CD4-positive, alpha-beta T cell (primary cell): ENCODE data around the gene REC114. TPM values are rescaled to one million over a fixed set of nuclear protein-coding genes. Genes with fewer than 3 reads are reported as not detected.

Experiments
- ATAC-seq: fragments of 200-7000 bp; cut with Tn5 transposase; one replicate; pipeline ENCODE4 v1.10.0; 2022; ENCODE audit warnings: mild to moderate bottlenecking; ENCODE audit not compliant: poor library complexity
- CTCF ChIA-PET: fragments of 350-600 bp; sonication (Branson Sonifier 250); formaldehyde crosslinking; loops from one replicate; lab custom pipeline; 2021; ENCODE audit warnings: antibody characterized with exemption, inconsistent platforms; lab: Charles Lee
- POLR2A ChIA-PET: fragments of 350-600 bp; sonication (Branson Sonifier 250); formaldehyde crosslinking; loops from one replicate; lab custom pipeline; 2021; ENCODE audit warnings: antibody characterized with exemption, inconsistent platforms; lab: Charles Lee
- DNase-seq, 14 experiments: peaks; one replicate each; pipeline ENCODE4 v3.0.0-alpha.2; 2013 to 2020; ENCODE audit warnings: mixed read lengths in 2 of 14
- H3K27ac ChIP-seq, 2 donors: one replicate each; pipeline versions ENCODE4 v1.5.1 to v1.7.0; 2013; ENCODE audit warnings: low read length in 2 of 2, low read depth in 1 of 2, mild to moderate bottlenecking in 1 of 2
- H3K27me3 ChIP-seq, 2 experiments: 1 replicate in 1 of 2; 2 replicates in 1 of 2; pipeline versions ENCODE4 v1.6.1 to v1.7.0; 2013; ENCODE audit warnings: low read length in 2 of 2, control low read depth in 1 of 2, mild to moderate bottlenecking in 1 of 2, moderate library complexity in 1 of 2; ENCODE audit not compliant: insufficient read depth in 2 of 2, control insufficient read depth in 1 of 2
- H3K36me3 ChIP-seq: one replicate; pipeline ENCODE4 v1.6.1; 2013; ENCODE audit warnings: low read length, control low read depth; ENCODE audit not compliant: insufficient read depth
- H3K4me1 ChIP-seq: one replicate; pipeline ENCODE4 v1.6.1; 2013; ENCODE audit warnings: low read length, control low read depth; ENCODE audit not compliant: insufficient read depth
- H3K4me3 ChIP-seq: one replicate; pipeline ENCODE4 v1.5.1; 2013; ENCODE audit warnings: mild to moderate bottlenecking, low read length, moderate library complexity
- H3K9me3 ChIP-seq, 2 experiments: 1 replicate in 1 of 2; 2 replicates in 1 of 2; pipeline versions ENCODE4 v1.6.1 to v1.7.0; 2013; ENCODE audit warnings: low read length in 2 of 2, mild to moderate bottlenecking in 2 of 2, control low read depth in 1 of 2, moderate library complexity in 1 of 2; ENCODE audit not compliant: control insufficient read depth in 1 of 2, insufficient read depth in 1 of 2
- H3K27ac Mint-ChIP-seq: one replicate; pipeline ENCODE4 v1.8.0; 2020; ENCODE audit warnings: mixed read lengths
- H3K27me3 Mint-ChIP-seq: one replicate; pipeline ENCODE4 v1.8.0; 2021; ENCODE audit warnings: mixed read lengths
- H3K36me3 Mint-ChIP-seq: one replicate; pipeline ENCODE4 v1.8.0; 2021; ENCODE audit warnings: low read depth, mixed read lengths
- H3K4me1 Mint-ChIP-seq: one replicate; pipeline ENCODE4 v1.8.0; 2021; ENCODE audit warnings: low read depth, mixed read lengths
- H3K4me3 Mint-ChIP-seq: one replicate; pipeline ENCODE4 v1.8.0; 2020; ENCODE audit warnings: mild to moderate bottlenecking, mixed read lengths
- H3K9me3 Mint-ChIP-seq: one replicate; pipeline ENCODE4 v1.8.0; 2020; ENCODE audit warnings: mixed read lengths
- intact Hi-C, 2 experiments: fragments of 100-400 bp; cut with DNase I in 1 of 2; cut with micrococcal nuclease in 1 of 2; formaldehyde crosslinking; loops; one replicate each; pipeline versions ENCODE4 v1.15.1 to v1.9.0; 2023 to 2025; cut with DNase I, micrococcal nuclease
- total RNA-seq, 174 experiments: library from RNA in 2 of 174; stranded (reverse) in 2 of 174; gene quantifications; one replicate each; pipeline ENCODE4 v1.2.3 and lab custom pipeline; 2021 to 2026
- TF ChIP-seq, protein P1 (sequence below): fragments of 200-600 bp; IDR thresholded peaks from one replicate; pipeline ENCODE4 v1.8.0; 2022; ENCODE audit warnings: antibody characterized with exemption, mild to moderate bottlenecking

REC114 gene
- total RNA-seq, 2 experiments from 2014 or later, result not detected

DNA sequence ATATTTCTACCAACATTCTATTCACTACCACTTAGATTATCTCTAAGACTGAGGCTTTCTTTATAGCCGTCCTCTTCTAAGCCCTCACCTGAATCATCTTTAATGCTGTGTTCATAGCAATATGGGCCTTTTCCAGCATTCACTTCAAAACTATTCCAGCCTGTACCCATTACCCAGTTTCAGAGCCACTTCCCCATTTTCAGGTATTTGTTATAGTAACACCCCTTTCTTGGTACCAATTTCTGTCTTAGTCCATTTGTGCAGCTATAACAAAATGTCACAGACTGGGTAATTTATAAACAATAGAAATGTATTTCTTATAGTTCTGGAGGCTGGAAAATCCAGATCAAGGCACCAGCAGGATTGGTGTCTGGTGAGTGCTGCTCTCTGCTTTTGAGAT is 45.7 kb downstream of the REC114 start:
- POLR2A ChIA-PET, result no interaction called here
- intact Hi-C loops, result no loop called here
- ATAC-seq (no peak), DNase-seq (no peak)
- no peaks in the 10 kb centered on the region for H3K4me1 Mint-ChIP-seq
- H3K27me3 ChIP-seq, result no peaks in the 10 kb centered on the region
- no peak overlapping the region for H3K27ac Mint-ChIP-seq
- no peak overlapping the region for H3K4me3 Mint-ChIP-seq
- no peaks in the 10 kb centered on the region for H3K4me1 ChIP-seq
- H3K4me3 ChIP-seq, result no peak overlapping the region
- H3K27me3 Mint-ChIP-seq, result peaks cover 9% of the 10 kb centered on the region
- TF ChIP-seq, protein P1, sequence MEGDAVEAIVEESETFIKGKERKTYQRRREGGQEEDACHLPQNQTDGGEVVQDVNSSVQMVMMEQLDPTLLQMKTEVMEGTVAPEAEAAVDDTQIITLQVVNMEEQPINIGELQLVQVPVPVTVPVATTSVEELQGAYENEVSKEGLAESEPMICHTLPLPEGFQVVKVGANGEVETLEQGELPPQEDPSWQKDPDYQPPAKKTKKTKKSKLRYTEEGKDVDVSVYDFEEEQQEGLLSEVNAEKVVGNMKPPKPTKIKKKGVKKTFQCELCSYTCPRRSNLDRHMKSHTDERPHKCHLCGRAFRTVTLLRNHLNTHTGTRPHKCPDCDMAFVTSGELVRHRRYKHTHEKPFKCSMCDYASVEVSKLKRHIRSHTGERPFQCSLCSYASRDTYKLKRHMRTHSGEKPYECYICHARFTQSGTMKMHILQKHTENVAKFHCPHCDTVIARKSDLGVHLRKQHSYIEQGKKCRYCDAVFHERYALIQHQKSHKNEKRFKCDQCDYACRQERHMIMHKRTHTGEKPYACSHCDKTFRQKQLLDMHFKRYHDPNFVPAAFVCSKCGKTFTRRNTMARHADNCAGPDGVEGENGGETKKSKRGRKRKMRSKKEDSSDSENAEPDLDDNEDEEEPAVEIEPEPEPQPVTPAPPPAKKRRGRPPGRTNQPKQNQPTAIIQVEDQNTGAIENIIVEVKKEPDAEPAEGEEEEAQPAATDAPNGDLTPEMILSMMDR, result no peak
- no peaks in the 10 kb centered on the region for H3K9me3 ChIP-seq
- H3K9me3 Mint-ChIP-seq, result no peaks in the 10 kb centered on the region
- no peaks in the 10 kb centered on the region for H3K36me3 Mint-ChIP-seq
- no peak overlapping the region for H3K27ac ChIP-seq
- CTCF ChIA-PET, result interaction anchor here (0.7 kb wide), 1 partner anchor 16 kb away, joined by 3 read pairs; no protein-coding TSS in a partner anchor
- H3K36me3 ChIP-seq, result no peaks in the 10 kb centered on the region

DNA sequence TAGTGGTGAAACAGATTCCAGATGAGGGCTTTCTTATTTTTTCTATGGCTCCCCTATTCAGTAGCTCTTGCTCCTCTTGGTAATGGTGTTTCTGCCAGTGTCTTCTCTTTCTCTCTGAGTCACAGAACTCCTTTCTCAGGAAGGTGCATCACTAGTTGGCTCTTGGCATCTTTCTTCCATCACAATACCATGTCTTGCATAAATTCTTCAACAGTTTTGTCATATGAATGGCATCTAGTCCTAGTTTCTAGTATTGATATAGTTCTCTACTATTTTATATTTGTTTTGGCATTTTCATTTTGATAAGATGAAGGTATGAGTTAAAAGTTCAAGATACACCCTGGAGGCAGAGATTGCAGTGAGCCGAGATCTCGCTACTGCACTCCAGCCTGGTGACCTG is 51.0 kb downstream of the REC114 start:
- POLR2A ChIA-PET, result no interaction called here
- H3K9me3 ChIP-seq, result no peaks in the 10 kb centered on the region
- H3K4me3 Mint-ChIP-seq, result no peak overlapping the region
- DNase-seq (no peak), ATAC-seq (no peak)
- CTCF ChIA-PET, result no interaction called here
- H3K27ac Mint-ChIP-seq, result no peak overlapping the region
- H3K9me3 Mint-ChIP-seq, result no peaks in the 10 kb centered on the region
- H3K36me3 ChIP-seq, result no peaks in the 10 kb centered on the region
- intact Hi-C loops, result no loop called here
- TF ChIP-seq, protein P1, result no peak
- no peaks in the 10 kb centered on the region for H3K27me3 ChIP-seq
- no peak overlapping the region for H3K27ac ChIP-seq
- H3K36me3 Mint-ChIP-seq, result no peaks in the 10 kb centered on the region
- peaks cover 12% of the 10 kb centered on the region for H3K27me3 Mint-ChIP-seq
- H3K4me1 Mint-ChIP-seq, result no peaks in the 10 kb centered on the region
- H3K4me1 ChIP-seq, result no peaks in the 10 kb centered on the region
- no peak overlapping the region for H3K4me3 ChIP-seq

DNA sequence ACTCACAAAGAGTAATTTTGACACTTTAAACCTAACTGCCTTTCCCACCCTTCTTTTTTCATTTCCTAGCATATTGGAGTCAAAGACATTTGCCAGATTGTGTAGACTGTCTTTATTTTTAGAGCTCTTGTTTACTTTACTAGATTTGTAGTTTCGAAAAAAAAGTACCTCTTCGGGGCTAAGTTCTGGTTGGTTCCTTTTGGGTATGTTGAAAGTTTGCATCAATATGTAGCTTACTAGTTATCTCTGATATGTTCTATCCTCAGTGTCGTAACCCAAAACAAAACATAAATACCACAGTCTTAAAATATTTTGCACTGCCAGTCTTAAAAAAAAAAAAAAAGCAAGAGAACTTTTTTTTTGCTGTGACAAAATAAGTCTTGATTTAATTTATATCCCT is 52.2 kb downstream of the REC114 start:
- intact Hi-C loops, result no loop called here
- Histone ChIP-seq H3K4me1 (no peaks in the 10 kb centered on the region), H3K27ac (no peak overlapping the region), H3K36me3 (no peaks in the 10 kb centered on the region), H3K4me3 (no peak overlapping the region), H3K27me3 (no peaks in the 10 kb centered on the region), H3K9me3 (no peaks in the 10 kb centered on the region)
- ChIA-PET CTCF (interaction anchor here (0.6 kb wide), 1 partner anchor 33 kb away, joined by 3 read pairs; no protein-coding TSS in a partner anchor), POLR2A (no interaction called here)
- Mint-ChIP-seq H3K4me1 (no peaks in the 10 kb centered on the region), H3K9me3 (no peaks in the 10 kb centered on the region), H3K27me3 (peaks cover 18% of the 10 kb centered on the region), H3K4me3 (no peak overlapping the region), H3K36me3 (no peaks in the 10 kb centered on the region), H3K27ac (no peak overlapping the region)
- TF ChIP-seq, protein P1, result no peak
- DNase-seq, result no peak
- no peak for ATAC-seq
